ENCODE measurements around the gene KRIT1.
A peak's percentile ranks its signal among the peaks of the same experiment; 100 is the strongest.
"Not testable (repeated sequence)": the region's sequence is repeated elsewhere in the genome, so short reads cannot be mapped to it uniquely, and the experiment has no call there.

The KRIT1 gene

GRCh38 chr7:92245487-92246359 lies at the start of gene KRIT1, which contains the start of gene ANKIB1:
Gene KRIT1, minus strand, starts transcription at chr7:92245914. Its CDS starts 3,779 bp downstream, at chr7:92242135.
Gene ANKIB1, plus strand, starts transcription at chr7:92245974. Its CDS starts 49,005 bp downstream, at chr7:92294979.
- peak; percentile 89 to 92 for DNase-seq

DNA sequence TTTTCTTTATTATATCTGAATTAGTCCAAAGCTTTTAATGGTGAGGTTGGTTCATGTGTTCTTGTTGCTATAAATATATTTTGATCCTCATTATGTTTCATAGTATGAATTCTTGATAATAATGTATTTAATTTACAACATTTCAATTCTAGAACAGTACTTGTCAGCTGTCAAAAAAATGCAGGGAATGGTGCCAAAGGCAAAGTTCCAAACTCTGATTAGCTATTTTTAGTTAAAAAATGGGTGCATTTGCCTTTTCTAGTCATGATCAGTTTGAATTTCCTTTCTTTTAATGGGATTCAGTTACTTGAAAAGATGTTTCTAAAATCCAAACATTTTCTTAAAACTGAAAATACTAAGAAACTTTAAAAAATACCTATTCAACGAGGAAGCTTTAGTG lies 49.7 kb upstream of the KRIT1 start:
- no peak for DNase-seq

DNA sequence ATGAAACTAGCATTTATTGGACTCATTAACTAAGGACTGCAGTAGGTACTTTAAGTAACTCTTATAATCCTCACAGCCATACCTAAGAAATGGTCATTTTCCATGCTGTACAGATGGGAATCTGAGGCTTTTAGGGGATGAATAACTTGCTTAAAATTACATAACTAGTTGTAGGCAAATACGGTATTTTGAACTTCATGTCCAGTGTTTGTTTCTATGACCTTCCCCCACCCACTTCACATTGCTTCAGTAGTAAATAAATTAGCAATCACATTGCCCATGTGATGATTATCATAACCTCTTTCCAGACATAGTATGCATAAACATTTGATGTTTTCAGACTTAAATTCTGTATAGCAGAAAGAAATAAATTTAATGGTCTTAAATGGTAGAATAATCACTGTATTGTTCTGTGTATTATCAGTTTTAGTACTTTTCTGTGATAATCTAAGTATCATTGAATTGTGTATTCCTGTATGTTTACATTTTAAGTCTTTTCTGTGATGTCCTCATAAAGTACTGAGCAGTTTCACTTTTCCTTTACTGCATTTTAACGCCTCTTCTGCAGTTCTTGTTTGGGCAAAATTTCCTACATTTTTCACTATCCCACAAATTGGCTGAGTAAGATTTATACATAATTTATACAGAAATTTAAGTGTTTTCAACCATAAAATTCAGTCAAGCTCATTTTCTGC lies 48.3 kb upstream of the KRIT1 start:
- no peak for DNase-seq

DNA sequence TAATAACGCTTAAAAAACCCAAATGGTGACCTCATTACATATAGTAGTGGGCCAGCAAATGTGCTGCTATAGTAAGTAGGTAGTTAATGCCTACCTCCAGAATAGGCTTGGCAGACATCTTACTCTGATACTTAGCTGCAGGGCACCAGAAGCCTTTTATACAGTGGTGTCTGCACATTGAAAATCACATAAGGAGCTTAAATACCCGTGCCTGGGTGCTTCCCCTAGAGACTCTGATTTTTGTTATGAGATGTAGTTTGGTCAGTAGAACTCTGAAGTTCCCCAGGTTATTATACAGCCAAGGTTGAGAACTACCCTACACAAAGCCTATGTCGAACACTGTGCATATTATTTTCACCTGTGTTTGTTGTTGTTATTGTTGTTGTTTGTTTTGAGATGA lies 47.3 kb upstream of the KRIT1 start:
- no peak for DNase-seq

DNA sequence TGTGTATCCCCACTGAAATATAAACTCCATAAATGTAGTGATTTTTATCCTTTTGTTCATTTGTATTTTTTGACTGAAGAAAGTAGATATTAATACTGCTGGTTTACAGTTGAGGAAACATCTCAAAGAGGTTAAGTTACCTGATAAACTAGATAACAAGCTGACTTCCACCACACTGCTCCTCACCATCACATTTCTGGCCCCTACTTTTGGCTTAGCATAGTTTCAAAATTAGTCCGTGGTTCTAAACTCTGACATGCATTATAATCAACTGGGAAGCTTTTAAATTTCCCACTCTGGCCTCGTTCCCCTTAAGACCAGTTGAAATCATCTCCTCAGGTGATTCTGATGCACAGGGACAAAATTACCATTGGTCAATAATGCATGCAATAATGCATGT lies 43.6 kb upstream of the KRIT1 start:
- no peak for DNase-seq

DNA sequence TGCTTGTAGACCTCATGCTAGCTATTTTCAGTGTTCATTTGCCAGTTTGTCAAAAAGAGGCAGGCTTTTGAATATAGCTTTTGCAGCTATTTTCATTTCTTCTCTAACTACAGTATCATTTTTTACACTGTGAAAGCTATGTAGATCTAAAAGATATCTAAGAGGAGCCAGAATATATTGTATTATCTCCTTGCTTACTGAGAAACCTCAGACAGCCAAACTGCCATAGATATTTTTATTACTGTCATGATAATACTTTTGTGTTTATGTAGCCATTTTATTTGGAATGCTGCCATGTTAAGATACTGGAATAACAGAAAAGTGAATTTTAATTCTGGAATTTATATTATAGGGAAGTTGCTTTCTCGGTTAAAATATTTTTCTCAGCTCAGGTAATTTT lies 37.2 kb upstream of the KRIT1 start:
- no peak for DNase-seq

- no peak for DNase-seq
Measured at GRCh38 chr7:92282221-92282814, 36.6 kb upstream of the KRIT1 start.

GRCh38 chr7:92281031-92281430 lies 35.3 kb upstream of the KRIT1 start:
- DNase-seq: no peak

DNA sequence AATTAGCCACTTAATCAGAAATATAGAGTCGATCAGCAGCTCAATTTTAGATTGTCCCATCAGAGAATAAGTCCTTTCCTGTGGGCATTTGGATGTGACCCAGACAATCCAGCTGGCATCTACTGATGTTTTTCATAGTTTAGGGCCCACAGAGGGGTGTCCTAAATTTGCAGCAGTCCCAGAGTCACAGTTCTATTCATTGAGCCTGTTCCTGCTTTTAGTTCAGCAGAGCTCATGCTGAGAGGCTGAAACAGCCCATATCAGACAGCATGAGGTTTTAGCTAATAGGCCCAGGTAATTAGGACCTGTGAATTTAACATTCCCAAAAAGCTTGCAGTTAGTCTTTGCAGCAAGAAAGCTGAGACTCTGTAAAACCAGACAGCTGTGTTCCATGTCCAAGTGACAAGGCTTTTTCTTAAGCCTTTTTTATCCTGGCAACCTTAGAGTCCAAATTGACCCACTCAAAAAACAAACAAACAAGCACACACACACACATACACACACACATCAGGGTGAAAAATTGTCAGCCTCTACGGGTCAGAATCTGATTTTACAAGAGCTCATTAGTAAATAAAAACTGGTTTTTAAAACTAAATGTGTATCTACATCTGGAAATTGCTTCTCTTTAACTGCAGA lies 33.8 kb upstream of the KRIT1 start:
- no peak for DNase-seq

- DNase-seq: no peak
Measured at GRCh38 chr7:92276460-92276864, 30.7 kb upstream of the KRIT1 start.

- no peak for DNase-seq
Measured at GRCh38 chr7:92275327-92275726, 29.6 kb upstream of the KRIT1 start.

GRCh38 chr7:92268921-92269320 lies 23.2 kb upstream of the KRIT1 start:
- no peak for DNase-seq

DNA sequence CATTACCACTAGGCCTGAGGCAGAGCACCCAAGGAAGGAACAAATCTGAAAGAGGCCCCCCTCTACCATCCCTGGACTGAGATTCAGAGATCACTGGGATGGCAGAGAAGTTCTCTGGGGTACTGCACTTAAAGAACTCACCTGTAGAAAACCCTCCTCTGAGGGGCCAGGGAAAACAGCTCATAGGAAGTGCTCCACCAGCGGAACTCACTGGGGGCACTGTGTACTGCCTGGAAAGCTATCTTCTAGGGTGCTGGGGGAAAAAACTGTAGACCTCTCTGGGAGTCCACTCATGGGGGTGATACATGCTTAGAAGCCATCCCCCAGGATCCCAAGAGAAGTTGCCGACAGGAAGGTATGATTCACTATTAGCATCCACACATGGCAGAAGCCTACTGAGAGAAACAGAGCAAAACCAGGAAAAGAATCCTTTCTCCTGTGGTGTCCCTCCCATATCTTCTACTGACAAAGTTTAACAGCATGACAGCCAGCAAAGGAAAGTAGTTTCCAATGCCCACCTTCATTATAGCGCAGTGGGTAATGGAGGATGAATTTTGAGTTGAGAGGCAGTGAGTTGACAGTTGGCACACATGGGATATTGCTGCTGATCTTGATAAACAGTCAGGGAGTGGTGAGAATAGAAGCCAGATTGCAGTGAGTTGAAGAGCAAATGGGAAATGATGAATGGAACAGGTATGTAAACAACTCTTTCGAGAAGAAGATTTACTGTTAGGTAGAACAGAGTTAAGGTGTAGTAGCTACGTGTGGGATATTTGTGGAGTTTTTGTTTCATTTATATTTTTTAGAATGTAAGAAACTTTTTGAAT lies 20.9 kb upstream of the KRIT1 start:
- no peak for DNase-seq

- no peak for DNase-seq
Measured at GRCh38 chr7:92260248-92260781, 14.6 kb upstream of the KRIT1 start.

- no peak for DNase-seq
Measured at GRCh38 chr7:92259610-92260247, 14.0 kb upstream of the KRIT1 start.

- DNase-seq: no peak
Measured at GRCh38 chr7:92259062-92259461, 13.3 kb upstream of the KRIT1 start.

GRCh38 chr7:92255308-92255707 lies 9.6 kb upstream of the KRIT1 start:
- no peak for DNase-seq

DNA sequence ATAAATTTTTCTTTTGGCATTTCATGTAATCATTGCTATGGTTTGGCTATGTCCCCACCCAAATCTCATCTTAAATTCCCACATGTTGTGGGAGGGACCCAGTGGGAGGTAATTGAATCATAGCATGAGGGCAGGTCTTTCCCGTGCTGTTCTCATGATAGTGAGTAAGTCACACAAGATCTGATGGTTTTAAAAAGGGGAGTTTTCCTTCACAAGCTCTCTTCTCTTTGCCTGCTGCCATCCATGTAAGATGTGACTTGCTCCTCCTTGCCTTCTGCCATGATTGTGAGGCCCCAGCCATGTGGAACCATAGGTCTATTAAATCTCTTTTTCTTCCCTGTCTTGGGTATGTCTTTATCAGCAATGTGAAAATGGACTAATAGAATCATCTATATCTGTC lies 9.1 kb upstream of the KRIT1 start:
- not testable (repeated sequence) for DNase-seq

DNA sequence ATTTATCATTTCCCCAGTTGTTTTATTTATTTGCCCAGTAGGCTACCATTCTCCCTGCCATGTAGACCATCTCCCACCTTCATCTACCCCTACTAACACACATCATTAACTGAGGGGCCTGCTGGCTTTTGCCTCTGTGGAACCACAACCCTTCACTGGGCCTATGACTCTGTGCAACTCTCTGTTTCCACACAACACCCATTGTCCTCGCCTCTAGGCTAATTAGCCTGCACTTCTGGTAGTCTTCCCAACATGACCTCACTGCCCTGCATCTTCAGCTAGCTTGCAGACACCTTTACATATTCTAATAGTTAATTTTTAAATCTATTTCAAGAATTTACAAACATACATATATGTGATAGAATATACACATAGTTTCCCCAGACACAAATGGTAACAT lies 7.5 kb upstream of the KRIT1 start:
- DNase-seq: no peak

DNA sequence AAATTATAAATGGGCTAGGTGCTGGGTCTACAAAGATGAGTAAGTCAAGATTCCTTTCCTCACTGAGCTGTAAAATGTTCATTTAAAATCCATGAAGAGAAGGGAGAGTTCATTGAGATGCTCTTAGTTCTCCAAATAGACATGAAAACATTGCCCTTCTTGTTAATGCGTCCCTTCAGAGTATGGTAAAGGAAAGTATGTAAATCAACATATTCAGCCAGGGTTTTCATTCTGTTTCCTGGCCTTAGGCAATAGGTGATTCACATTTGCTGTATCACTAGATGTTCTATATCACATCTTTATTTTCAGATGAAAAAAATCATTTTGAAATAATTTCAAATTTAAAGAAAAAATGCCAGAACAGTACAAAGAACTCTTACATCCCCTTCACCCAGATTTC lies 5.5 kb upstream of the KRIT1 start:
- no peak for DNase-seq

DNA sequence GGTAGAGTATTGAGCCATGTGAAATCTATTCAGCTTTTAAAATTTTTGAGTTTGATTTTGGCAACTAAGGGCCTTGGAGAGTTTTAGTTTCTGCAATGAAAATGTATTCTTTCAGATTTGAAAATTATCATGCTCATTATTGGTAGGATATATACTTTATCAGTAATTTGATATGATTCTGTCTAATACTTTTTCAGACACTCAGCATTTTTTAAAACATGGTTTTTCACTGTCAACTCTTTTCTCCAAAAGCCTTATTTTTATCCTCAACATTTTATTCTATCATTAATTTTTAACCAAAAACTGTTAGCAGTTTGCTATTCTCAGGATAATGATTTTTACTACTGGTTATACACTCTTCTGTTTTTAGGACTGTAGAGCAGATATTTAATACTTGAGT lies 4.9 kb upstream of the KRIT1 start:
- no peak for DNase-seq
